ENCODE results near the gene RGCC. TPM values are rescaled to one million over a fixed set of nuclear protein-coding genes. Genes with fewer than 3 reads are reported as not detected.

The RGCC gene
- polyA plus RNA-seq, 1 of the 3 experiments (the other 2 are of a cell fraction) = 0.05 TPM

GRCh38 chr13:41516166-41516565 lies 58.8 kb downstream of the RGCC start:
- Histone ChIP-seq H2AFZ (ENCODE audit: low read depth) (no peak overlapping the region), H3K9me2 (no peaks in the 10 kb centered on the region), H3K27me3 (ENCODE audit: insufficient read depth) (peaks cover 3% of the 10 kb centered on the region; the same call in 1 of the 2 replicates), H3K79me2 (ENCODE audit: insufficient read depth) (no peaks in the 10 kb centered on the region), H3K4me2 (no peak overlapping the region), H3K4me3 (ENCODE audit: low read depth in 2 of 2, low read length in 1 of 2) (no peak overlapping the region), H3K36me3 (replicated peaks in 1 of 2; ENCODE audit: control insufficient read depth in 1 of 2, insufficient read depth in 2 of 2, low read length in 1 of 2) (no peaks in the 10 kb centered on the region), H3K27ac (ENCODE audit: low read depth in 2 of 2, low read length in 1 of 2) (no peak overlapping the region), H3K4me1 (ENCODE audit: control insufficient read depth in 1 of 2, insufficient read depth in 2 of 2, low read depth in 1 of 2, low read length in 1 of 2) (no peaks in the 10 kb centered on the region), H3F3A (replicated peaks; ENCODE audit: insufficient read depth) (no peaks in the 10 kb centered on the region), H4K20me1 (ENCODE audit: insufficient read depth) (no peaks in the 10 kb centered on the region), H3K9me3 (no peaks in the 10 kb centered on the region), H3K9ac (no peak overlapping the region)
- POLR2A ChIA-PET = no interaction called here
- TF ChIP-seq FOXJ3 (CRISPR knock-in tag; IDR thresholded peaks at IDR 0.05) = no peak
- TF ChIP-seq SMC3 (IDR thresholded peaks at IDR 0.05; ENCODE audit: low read depth, low read length) = no peak
- TF ChIP-seq CHD2 (IDR thresholded peaks at IDR 0.05; ENCODE audit: low read length, partially characterized antibody) = no peak
- no peak for TF ChIP-seq RAD21 (IDR thresholded peaks at IDR 0.05; ENCODE audit: low read length)
- TF ChIP-seq POLR2AphosphoS5 (IDR thresholded peaks at IDR 0.05; ENCODE audit: low read depth, low read length) = no peak
- no peak for TF ChIP-seq NFIC (IDR thresholded peaks at IDR 0.05; ENCODE audit: borderline replicate concordance)
- no peak for TF ChIP-seq TAF1 (IDR thresholded peaks at IDR 0.05; ENCODE audit: borderline replicate concordance, low read depth, low read length)
- TF ChIP-seq FOSL2 (IDR thresholded peaks at IDR 0.05; ENCODE audit: borderline replicate concordance, low read depth) = no peak
- no peak for TF ChIP-seq CTCF (IDR thresholded peaks at IDR 0.05)
- no peak for TF ChIP-seq SIN3A (IDR thresholded peaks at IDR 0.05; ENCODE audit: borderline replicate concordance, low read depth, low read length)
- no peak for TF ChIP-seq TCF12 (IDR thresholded peaks at IDR 0.05)
- 45% methylated on average over 3 of the region's 3 CpGs for WGBS (ENCODE audit: low lambda C conversion rate)
- DNase-seq = no peak
- CTCF ChIA-PET = no interaction called here

- 62% methylated on average over 4 of the region's 4 CpGs for WGBS (ENCODE audit: low lambda C conversion rate)
- H3K9ac ChIP-seq = no peak overlapping the region
- TF ChIP-seq IRF3 (IDR thresholded peaks at IDR 0.05; ENCODE audit: low read depth, low read length) (no peak), MAX (IDR thresholded peaks at IDR 0.05; ENCODE audit: low read depth) (no peak), GATA2 (CRISPR knock-in tag; IDR thresholded peaks at IDR 0.05) (no peak), FOXM1 (IDR thresholded peaks at IDR 0.05; ENCODE audit: low read depth) (no peak), USF1 (IDR thresholded peaks at IDR 0.05; ENCODE audit: borderline replicate concordance, low read depth) (no peak), YY1 (IDR thresholded peaks at IDR 0.05; ENCODE audit: low read depth) (no peak), USF2 (IDR thresholded peaks at IDR 0.05; ENCODE audit: borderline replicate concordance, low read depth, low read length) (no peak), RFX5 (IDR thresholded peaks at IDR 0.05; ENCODE audit: low read length) (no peak)
- no peaks in the 10 kb centered on the region for H3K79me2 ChIP-seq (ENCODE audit: insufficient read depth)
- no peaks in the 10 kb centered on the region for H3K9me3 ChIP-seq
- no peak overlapping the region for H2AFZ ChIP-seq (ENCODE audit: low read depth)
- H3K27ac ChIP-seq (ENCODE audit: low read depth in 2 of 2, low read length in 1 of 2) = no peak overlapping the region
- H4K20me1 ChIP-seq (ENCODE audit: insufficient read depth) = no peaks in the 10 kb centered on the region
- H3F3A ChIP-seq (replicated peaks; ENCODE audit: insufficient read depth) = no peaks in the 10 kb centered on the region
- DNase-seq = no peak
- no peak overlapping the region for H3K4me2 ChIP-seq
- no peaks in the 10 kb centered on the region for H3K36me3 ChIP-seq (replicated peaks in 1 of 2; ENCODE audit: control insufficient read depth in 1 of 2, insufficient read depth in 2 of 2, low read length in 1 of 2)
- H3K27me3 ChIP-seq (ENCODE audit: insufficient read depth) = peaks cover 7% of the 10 kb centered on the region; the same call in 1 of the 2 replicates
- no peaks in the 10 kb centered on the region for H3K4me1 ChIP-seq (ENCODE audit: control insufficient read depth in 1 of 2, insufficient read depth in 2 of 2, low read depth in 1 of 2, low read length in 1 of 2)
- ChIA-PET CTCF (interaction anchor here (0.6 kb wide), 1 partner anchor 42 kb away, joined by 3 read pairs; no protein-coding TSS in a partner anchor), POLR2A (no interaction called here)
- H3K9me2 ChIP-seq = no peaks in the 10 kb centered on the region
- no peak overlapping the region for H3K4me3 ChIP-seq (ENCODE audit: low read depth in 2 of 2, low read length in 1 of 2)
These were observed 59.4 kb downstream of the RGCC start for GRCh38 chr13:41516760-41517159.
